ENCODE results near the gene COL27A1. TPM values are rescaled to one million over a fixed set of nuclear protein-coding genes. Genes with fewer than 3 reads are reported as not detected.
"Not testable (repeated sequence)": the region's sequence is repeated elsewhere in the genome, so short reads cannot be mapped to it uniquely, and the experiment has no call there.

The COL27A1 gene
- total RNA-seq, 2 experiments from 2014 or later, result 0.15 to 0.30 TPM

DNA sequence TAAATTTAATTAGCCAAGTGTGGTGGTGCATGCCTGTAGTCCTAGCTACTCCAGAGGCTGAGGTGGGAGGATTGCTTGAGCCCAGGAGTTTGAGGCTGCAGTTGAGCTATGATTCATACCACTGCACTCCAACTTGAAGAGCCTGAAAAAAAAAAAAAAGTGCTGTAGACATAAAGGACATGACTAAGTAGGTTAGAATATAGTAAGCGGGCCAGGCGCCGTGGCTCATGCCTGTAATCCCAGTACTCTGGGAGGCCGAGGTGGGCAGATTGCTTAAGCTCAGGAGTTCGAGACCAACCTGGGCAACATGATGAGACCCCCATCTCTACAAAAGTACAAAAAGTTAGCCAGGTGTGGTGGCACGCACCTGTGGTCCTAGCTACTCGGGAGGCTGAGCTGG, 165.4 kb downstream of the COL27A1 start:
- H3K27ac Mint-ChIP-seq; H3K4me1 Mint-ChIP-seq; H3K4me3 Mint-ChIP-seq; H3K27me3 Mint-ChIP-seq; H3K9me3 Mint-ChIP-seq (ENCODE audit: low read depth); ATAC-seq; DNase-seq; H3K36me3 Mint-ChIP-seq; CTCF ChIA-PET: not testable (repeated sequence)

DNA sequence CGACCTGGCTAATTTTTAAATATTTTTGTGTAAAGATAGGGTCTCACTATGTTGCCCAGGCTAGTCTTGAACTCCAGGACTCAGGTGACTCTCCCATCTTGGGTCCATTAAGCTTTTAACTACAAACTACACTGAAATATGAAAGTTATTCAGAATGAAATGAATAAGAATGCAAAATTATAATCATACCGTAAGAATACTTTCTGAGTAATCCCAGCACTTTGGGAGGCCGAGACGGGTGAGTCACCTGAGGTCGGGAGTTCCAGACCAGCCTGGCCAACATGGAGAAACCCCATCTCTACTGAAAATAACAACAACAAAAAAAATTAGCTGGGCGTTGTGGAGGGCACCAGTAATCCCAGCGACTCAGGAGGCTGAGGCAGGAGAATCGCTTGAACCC, 166.4 kb downstream of the COL27A1 start:
- Mint-ChIP-seq H3K27ac (no peak overlapping the region), H3K36me3 (no peaks in the 10 kb centered on the region), H3K27me3 (peaks cover 8% of the 10 kb centered on the region), H3K9me3 (ENCODE audit: low read depth) (no peaks in the 10 kb centered on the region), H3K4me3 (no peak overlapping the region), H3K4me1 (peaks cover 8% of the 10 kb centered on the region)
- DNase-seq (no peak), ATAC-seq (no peak)
- CTCF ChIA-PET, result interaction anchor here (0.5 kb wide), 1 partner anchor 332 kb away, joined by 3 read pairs; no protein-coding TSS in a partner anchor

DNA sequence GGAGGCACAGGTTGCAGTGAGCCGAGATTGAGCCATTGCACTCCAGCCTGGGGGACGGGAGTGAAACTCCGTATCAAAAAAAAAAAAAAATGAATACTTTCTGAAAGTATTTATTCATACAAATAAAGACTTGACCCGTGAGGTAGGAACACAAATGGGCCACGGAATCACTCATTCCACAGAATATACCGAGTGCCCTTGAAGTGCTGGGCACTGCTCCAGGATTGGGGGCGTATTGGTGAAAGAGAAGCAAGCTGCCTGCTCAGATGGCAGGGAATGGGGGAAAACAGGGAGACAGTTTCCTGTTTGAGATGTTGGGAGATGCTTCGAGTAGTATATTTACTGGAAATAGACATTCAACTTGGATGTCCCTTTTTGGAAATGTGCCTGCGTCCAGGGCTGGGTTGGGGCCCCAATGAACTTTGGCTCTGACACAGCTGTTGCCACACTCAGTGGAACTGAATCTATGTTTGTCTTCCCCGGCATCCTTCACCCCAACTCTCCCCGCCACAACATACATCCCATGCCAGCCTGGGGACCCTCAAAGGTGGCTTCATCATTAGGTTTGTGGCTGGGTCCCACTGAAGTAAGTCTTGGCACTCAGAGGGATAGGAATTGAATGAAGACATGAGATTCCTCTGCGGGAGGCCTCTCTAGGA, 167.0 kb downstream of the COL27A1 start:
- H3K9me3 Mint-ChIP-seq (ENCODE audit: low read depth); H3K4me3 Mint-ChIP-seq; H3K27me3 Mint-ChIP-seq; H3K27ac Mint-ChIP-seq; DNase-seq; H3K36me3 Mint-ChIP-seq; ATAC-seq; H3K4me1 Mint-ChIP-seq: not testable (repeated sequence)
- CTCF ChIA-PET, result interaction anchor here (0.5 kb wide), 1 partner anchor 331 kb away, joined by 3 read pairs; no protein-coding TSS in a partner anchor

DNA sequence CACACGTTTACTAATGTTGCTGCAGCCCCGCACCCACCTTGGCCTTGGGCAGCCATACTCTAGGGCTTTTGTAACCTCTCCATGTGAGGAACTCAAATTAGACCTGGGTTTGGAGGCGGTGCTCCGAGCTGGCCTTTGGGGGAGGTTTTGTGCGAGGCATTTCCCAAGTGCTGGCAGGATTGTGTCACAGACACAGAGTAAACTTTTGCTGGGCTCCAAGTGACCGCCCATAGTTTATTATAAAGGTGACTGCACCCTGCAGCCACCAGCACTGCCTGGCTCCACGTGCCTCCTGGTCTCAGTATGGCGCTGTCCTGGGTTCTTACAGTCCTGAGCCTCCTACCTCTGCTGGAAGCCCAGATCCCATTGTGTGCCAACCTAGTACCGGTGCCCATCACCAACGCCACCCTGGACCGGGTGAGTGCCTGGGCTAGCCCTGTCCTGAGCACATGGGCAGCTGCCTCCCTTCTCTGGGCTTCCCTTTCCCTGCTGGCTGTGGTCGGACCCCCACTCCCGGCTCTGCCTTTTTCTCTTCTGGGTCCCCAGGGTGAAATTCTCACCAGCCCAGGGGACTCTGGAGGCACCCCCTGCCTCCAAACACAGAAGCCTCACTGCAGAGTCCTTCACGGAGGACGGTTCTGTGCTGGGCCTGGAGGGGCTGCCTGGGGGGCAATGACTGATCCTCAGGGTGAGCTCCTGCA, 167.6 kb downstream of the COL27A1 start, which contains the start of gene ORM1:
Gene ORM1 (plus strand): TSS at position 268 of the 701 bp plus-strand sequence. CDS start 36 bp downstream, at position 304.
- CTCF ChIA-PET; H3K27ac Mint-ChIP-seq; H3K4me3 Mint-ChIP-seq; H3K36me3 Mint-ChIP-seq; H3K9me3 Mint-ChIP-seq (ENCODE audit: low read depth); H3K4me1 Mint-ChIP-seq; DNase-seq; H3K27me3 Mint-ChIP-seq: not testable (repeated sequence)
- ATAC-seq, result peak; percentile 15

DNA sequence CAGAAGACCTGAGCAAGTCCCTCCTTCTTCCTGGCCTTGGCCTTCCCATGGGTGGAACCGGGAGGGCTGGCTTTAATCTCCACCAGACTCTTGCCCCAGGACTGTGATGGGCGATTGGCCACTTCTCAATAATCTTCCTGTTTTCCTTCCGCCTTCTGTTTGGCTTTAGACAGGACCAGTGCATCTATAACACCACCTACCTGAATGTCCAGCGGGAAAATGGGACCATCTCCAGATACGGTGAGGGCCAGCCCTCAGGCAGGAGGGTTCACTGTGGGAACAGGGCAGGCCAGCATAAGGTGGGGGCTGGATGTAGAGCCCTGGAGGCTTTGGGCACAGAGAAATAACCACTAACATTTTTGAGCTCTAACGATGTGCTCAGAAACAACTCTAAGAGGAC, 168.5 kb downstream of the COL27A1 start:
- H3K4me3 Mint-ChIP-seq; H3K27ac Mint-ChIP-seq; DNase-seq; H3K36me3 Mint-ChIP-seq; ATAC-seq; H3K27me3 Mint-ChIP-seq; H3K4me1 Mint-ChIP-seq; H3K9me3 Mint-ChIP-seq (ENCODE audit: low read depth); CTCF ChIA-PET: not testable (repeated sequence)

DNA sequence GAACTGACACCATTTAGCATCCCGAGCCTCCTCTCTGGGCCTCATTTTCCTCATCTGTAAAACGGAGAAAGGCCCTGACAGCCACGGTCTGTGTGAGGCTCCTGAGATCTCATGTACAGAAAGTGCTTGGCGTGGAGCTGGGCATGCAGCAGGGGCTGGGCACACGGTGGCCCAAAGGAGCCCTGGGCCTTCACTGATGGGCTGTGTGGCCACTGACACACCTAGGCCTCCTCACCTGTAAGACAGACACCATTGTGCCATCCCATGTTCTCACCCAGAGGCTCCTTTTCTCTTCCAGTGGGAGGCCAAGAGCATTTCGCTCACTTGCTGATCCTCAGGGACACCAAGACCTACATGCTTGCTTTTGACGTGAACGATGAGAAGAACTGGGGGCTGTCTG, 169.2 kb downstream of the COL27A1 start:
- H3K9me3 Mint-ChIP-seq (ENCODE audit: low read depth), result no peaks in the 10 kb centered on the region
- DNase-seq (no peak), ATAC-seq (no peak)
- no peak overlapping the region for H3K27ac Mint-ChIP-seq
- H3K4me3 Mint-ChIP-seq, result no peak overlapping the region
- peaks cover 4% of the 10 kb centered on the region for H3K27me3 Mint-ChIP-seq
- H3K36me3 Mint-ChIP-seq, result no peaks in the 10 kb centered on the region
- CTCF ChIA-PET, result no interaction called here
- peaks cover 1% of the 10 kb centered on the region for H3K4me1 Mint-ChIP-seq

DNA sequence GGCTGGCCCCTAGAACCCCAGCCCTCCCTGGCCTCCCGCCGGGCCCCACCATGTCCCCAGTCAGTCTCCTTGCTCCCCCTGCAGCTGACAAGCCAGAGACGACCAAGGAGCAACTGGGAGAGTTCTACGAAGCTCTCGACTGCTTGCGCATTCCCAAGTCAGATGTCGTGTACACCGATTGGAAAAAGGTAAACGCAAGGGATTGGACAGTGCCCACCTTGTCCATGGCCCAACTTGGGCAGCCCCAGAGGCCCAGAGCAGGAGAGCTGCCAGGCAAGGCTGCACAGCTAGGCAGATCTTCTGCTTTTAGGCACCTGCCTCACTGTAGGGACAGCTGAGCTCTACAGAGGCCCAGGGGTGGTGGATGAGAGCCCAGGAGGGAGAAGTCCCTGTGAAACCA, 169.6 kb downstream of the COL27A1 start:
- H3K4me3 Mint-ChIP-seq; H3K36me3 Mint-ChIP-seq; H3K27ac Mint-ChIP-seq; DNase-seq; ATAC-seq; H3K9me3 Mint-ChIP-seq (ENCODE audit: low read depth); H3K27me3 Mint-ChIP-seq; CTCF ChIA-PET; H3K4me1 Mint-ChIP-seq: not testable (repeated sequence)

DNA sequence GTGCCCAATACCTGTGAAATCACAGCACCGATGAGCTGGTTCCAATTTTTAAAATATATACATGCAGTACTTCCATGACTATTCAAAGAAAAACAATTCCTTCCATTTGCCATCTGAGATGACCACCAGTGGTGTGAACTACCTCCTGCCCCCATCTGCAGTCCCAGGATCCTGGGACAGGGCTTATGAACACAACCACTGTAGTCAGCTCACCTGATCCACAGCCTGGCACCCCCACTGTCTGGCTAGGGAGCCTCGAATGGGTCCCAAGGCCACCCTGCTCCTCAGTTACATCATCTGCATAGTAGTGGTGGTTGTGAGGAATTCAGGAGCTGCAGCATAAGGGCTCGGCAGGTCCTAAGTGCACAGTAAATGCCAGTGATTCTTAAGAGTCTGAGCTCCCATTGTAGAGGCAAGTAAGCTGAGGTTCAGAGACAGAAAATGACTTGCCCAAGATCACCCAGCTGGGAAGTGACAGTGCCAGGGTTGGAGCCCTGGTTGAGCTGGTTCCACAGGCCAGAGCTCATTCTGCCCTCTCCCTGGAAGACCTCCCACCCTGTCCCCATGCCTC, 170.4 kb downstream of the COL27A1 start:
- H3K27me3 Mint-ChIP-seq; H3K4me1 Mint-ChIP-seq; ATAC-seq; CTCF ChIA-PET; H3K36me3 Mint-ChIP-seq; H3K27ac Mint-ChIP-seq; H3K4me3 Mint-ChIP-seq; H3K9me3 Mint-ChIP-seq (ENCODE audit: low read depth); DNase-seq: not testable (repeated sequence)

DNA sequence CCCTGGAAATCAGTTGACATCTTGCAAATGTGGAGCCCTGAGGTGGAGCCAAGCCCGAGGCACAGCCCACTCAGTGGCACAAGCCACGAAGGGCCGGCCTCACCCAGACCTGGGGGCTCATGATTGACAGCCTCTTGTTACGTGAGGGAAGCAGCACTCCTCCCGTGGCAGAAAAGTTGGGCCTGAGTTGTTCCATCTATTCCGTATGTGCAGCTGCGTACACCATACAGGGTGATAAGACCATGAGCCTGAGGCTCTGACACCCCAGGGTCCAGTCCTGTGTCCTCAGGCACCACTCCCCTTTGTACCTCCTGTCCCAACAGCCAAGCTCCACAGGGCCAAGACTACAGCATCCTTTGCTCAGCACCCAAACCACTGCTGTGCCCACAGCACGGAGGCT, 172.4 kb downstream of the COL27A1 start:
- Mint-ChIP-seq H3K9me3 (ENCODE audit: low read depth) (no peaks in the 10 kb centered on the region), H3K4me3 (no peak overlapping the region), H3K27ac (no peak overlapping the region), H3K4me1 (peaks cover 3% of the 10 kb centered on the region), H3K27me3 (no peaks in the 10 kb centered on the region), H3K36me3 (no peaks in the 10 kb centered on the region)
- no peak for DNase-seq
- CTCF ChIA-PET, result interaction anchor here (0.6 kb wide), 1 partner anchor 9 kb away, joined by 3 read pairs; no protein-coding TSS in a partner anchor
- no peak for ATAC-seq

DNA sequence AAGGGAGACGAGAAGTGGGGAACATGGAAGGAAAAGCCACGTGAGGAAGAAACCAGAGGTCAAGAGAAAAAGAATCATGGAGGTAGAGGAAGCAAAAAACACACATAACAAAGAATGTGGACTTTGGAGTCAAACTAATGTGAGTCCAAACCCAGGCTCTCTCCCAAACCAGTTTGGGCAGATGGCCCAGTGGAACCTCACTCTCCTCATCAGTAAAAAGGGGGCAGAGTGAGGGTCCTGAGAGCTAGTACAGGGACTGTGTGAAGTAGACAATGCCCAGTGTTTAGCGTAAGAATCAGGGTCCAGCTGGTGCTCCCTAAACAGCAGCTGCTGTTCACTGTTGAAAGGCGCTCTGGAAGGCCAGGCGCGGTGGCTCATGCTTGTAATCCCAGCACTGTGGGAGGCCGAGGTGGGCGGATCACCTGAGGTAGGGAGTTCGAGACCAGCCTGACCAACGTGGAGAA, 173.1 kb downstream of the COL27A1 start:
- ATAC-seq; H3K9me3 Mint-ChIP-seq (ENCODE audit: low read depth); H3K36me3 Mint-ChIP-seq; H3K27me3 Mint-ChIP-seq; DNase-seq; H3K4me3 Mint-ChIP-seq; H3K4me1 Mint-ChIP-seq; H3K27ac Mint-ChIP-seq: not testable (repeated sequence)
- CTCF ChIA-PET, result interaction anchor here (0.6 kb wide), 1 partner anchor 10 kb away, joined by 3 read pairs; no protein-coding TSS in a partner anchor

DNA sequence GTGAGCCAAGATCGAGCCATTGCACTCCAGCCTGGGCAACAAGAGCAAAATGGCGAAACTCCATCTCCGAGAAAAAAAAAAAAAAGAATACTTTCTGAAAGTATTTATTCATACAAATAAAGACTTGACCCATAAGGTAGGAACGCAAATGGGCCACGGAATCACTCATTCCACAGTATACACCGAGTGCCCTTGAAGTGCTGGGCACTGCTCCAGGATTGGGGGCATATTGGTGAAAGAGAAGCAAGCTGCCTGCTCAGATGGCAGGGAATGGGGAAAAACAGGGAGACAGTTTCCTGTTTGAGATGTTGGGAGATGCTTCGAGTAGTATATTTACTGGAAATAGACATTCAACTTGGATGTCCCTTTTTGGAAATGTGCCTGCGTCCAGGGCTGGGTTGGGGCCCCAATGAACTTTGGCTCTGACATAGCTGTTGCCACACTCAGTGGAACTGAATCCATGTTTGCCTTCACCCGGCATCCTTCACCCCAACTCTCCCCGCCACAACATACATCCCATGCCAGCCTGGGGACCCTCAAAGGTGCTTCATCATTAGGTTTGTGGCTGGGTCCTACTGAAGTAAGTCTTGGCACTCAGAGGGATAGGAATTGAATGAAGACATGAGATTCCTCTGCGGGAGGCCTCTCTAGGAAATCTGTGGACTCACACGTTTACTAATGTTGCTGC, 173.7 kb downstream of the COL27A1 start:
- DNase-seq; CTCF ChIA-PET; H3K9me3 Mint-ChIP-seq (ENCODE audit: low read depth); H3K4me3 Mint-ChIP-seq; H3K27me3 Mint-ChIP-seq; H3K27ac Mint-ChIP-seq; ATAC-seq; H3K36me3 Mint-ChIP-seq; H3K4me1 Mint-ChIP-seq: not testable (repeated sequence)

DNA sequence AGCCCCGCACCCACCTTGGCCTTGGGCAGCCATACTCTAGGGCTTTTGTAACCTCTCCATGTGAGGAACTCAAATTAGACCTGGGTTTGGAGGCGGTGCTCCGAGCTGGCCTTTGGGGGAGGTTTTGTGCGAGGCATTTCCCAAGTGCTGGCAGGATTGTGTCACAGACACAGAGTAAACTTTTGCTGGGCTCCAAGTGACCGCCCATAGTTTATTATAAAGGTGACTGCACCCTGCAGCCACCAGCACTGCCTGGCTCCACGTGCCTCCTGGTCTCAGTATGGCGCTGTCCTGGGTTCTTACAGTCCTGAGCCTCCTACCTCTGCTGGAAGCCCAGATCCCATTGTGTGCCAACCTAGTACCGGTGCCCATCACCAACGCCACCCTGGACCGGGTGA, 174.3 kb downstream of the COL27A1 start, which contains the start of gene ORM2:
Gene ORM2 (plus strand): TSS at position 245 of the 398 bp plus-strand sequence. CDS start 36 bp downstream, at position 281.
- ATAC-seq, result not testable (repeated sequence)

DNA sequence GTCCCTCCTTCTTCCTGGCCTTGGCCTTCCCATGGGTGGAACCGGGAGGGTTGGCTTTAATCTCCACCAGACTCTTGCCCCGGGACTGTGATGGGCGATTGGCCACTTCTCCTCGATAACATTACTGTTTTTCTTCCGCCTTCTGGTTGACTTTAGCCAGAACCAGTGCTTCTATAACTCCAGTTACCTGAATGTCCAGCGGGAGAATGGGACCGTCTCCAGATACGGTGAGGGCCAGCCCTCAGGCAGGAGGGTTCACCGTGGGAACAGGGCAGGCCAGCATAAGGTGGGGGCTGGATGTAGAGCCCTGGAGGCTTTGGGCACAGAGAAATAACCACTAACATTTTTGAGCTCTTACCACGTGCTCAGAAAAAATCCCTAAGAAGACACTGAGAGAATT, 175.3 kb downstream of the COL27A1 start:
- ATAC-seq, result no peak
- Mint-ChIP-seq H3K4me3 (no peak overlapping the region), H3K9me3 (ENCODE audit: low read depth) (no peaks in the 10 kb centered on the region), H3K36me3 (peaks cover 12% of the 10 kb centered on the region), H3K4me1 (peaks cover 5% of the 10 kb centered on the region), H3K27ac (no peak overlapping the region), H3K27me3 (no peaks in the 10 kb centered on the region)
- CTCF ChIA-PET, result no interaction called here
- DNase-seq, result no peak

More for the DNA sequence above, 174.3 kb downstream of the COL27A1 start, which contains the start of gene ORM2:
- H3K9me3 Mint-ChIP-seq (ENCODE audit: low read depth); DNase-seq; H3K4me3 Mint-ChIP-seq; H3K27ac Mint-ChIP-seq; H3K27me3 Mint-ChIP-seq; H3K4me1 Mint-ChIP-seq; H3K36me3 Mint-ChIP-seq; CTCF ChIA-PET: not testable (repeated sequence)

All from activated CD8-positive, alpha-beta memory T cell treated with anti-CD3 and anti-CD28 coated beads, Interleukin-2, amount 10 ng/mL, durations not matched to agents 7 days and 5 days (primary cell).